ENCODE measurements around the gene CAMTA1. TPM values are rescaled to one million over a fixed set of nuclear protein-coding genes. Genes with fewer than 3 reads are reported as not detected.

The CAMTA1 gene
- total RNA-seq, 1 donor from 2014 or later: 40.9 TPM

DNA sequence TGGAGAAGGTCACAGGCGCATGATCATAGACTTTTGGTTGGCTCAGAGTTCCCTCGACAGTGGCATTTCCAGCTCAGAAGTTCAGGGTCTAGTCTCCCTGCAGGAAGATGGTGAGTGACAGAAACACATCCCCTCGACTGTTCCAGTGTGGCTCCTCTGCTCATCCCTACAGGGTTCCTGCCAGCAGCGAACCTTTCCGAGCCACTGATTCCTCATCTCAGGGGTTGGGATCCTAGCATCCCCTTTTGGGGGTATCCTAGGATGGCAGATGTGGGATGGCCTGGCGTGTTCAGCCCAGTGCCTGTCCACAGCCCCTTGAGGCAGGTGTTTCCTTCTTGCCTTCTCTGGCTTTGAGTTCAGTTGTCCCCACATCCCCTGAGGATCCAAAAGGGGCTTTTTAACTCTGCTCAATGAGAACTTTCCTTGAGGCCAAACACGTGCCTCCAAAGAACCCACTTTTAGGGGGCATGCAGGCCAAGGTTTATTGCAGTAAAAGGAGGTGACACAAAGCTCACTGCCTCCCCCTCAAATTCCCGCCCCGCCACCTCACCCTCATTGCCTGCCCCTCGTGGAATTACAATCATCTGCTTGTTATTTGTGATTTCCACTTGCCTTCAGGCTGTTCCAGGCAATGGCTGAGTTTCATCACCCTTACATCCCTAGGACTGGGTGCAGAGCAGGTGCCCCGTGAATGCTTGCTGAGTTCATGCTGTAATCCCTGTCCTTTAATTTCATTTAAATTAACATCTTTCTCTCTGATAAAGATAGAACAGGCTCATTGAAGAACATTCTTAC, 440.7 kb downstream of the CAMTA1 start:
- DNase-seq (ENCODE audit: low read depth in 2 of 2): no peak

DNA sequence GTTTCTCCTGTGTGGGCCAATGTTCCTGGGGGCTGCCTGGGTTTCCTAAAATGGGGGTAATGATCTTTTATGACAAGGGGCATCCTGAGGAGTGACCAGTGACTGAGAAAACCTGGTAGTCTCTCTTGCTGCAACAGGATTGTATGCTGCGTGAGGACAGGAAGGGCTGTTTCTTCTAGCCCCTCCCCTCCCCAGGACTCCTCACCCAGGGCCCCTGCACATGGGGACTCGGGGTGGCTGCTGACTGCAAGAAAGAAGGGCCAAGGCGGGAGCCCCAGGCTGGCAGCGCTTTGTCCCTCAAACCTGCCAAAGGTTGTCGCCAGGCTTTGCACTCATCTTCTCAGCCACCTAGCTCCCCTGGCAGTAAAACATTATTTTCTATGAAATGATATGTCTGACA, 442.4 kb downstream of the CAMTA1 start:
- DNase-seq (ENCODE audit: low read depth in 2 of 2): no peak

DNA sequence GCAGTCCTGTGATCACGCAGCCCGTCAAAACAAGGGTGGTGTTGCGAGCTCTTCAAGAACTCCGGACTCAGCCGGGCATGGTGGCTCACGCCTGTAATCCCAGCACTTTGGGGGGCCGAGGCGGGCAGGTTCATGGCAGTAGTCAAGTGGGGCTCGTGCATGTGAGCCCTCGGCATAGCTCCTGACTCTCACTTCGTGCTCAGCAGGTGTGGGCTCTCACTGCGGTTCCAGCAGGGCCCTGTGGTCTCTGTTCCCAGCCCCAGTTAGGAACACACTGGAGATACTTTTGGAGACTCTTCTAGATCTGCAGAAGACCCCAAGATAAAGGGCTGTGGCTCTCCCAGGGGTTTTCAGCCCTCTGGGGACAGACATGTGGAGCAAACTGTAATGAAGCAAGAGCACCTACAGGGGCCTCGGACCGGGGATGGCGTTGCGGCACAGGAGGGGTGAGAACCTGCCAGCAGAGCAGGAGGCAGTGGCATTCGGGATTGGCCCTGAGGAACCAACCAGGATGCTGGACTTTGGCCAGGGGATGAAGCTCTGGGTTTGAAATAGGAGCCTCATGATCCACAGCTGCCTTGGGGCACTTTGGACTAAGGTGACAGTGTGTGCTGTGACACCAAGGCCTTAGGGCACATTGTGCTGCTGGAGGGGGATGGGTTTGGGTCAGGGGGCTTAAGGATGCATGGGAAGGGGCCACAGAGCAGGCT, 443.2 kb downstream of the CAMTA1 start:
- no peak for DNase-seq (ENCODE audit: low read depth in 2 of 2)

DNA sequence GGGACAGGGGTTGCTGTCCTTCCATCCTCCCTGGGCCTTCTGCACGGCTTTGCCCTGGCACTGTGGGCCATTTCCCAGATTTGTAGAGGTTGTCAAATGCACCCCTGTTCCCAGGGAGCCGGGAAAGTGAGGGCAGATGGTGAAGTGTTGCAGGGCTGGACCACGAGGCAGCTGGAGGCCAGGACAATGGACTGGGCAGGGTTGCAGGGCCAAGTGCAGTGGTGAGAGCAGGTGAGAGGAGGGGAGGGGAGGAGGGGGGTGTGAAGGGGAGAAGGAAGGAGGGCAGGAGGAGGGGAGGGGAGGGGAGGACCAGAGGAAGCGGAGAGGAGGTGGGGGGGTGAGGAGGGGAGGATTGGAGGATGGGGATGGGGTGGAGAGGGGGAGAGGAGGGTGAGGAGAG, 443.9 kb downstream of the CAMTA1 start:
- no peak for DNase-seq (ENCODE audit: low read depth in 2 of 2)

DNA sequence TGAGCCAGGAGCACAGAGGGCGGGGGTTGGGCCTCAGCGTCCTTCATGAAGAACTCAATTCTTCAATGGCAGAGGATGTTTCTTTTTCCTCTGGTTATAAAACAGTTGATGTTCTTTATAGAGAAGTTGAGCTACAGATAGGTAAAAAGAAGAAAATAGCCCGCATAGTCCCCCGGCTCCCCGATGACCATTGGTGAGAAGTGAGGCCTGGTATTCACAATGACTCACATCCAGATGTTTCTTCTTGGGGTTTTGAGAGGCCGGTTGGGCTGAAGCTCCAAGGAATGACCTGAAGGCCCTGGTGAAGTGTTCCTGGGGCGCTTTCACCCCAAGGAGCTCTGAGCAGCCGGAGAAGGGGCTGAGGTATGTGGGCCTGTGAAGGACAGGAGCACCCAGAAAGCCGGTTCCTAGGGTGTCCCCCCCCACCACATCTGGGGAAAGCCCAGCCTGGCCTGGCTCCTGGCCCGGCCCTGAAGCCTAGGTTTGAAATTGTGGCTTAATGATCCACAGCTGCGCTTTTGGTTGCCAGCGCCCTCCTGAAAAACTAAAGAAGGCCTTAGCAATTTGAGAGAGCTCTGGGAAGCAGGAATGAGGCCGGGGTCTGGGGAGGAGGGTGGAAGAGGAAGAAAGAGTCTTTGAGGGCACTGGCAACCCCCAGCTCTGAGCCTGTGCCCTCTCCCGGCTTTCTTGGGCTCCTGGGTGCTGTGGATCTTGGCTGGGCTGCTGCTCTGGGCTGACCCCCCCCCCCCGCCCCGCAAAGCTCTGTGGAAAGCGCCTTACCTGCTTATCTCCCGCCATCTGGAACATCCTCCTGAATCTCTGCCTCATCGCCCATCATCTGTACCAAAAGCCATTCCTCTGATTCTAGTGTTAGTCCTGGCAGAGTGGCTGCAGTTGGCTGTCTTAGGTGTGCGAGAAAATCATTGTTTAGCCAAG, 444.7 kb downstream of the CAMTA1 start:
- DNase-seq (ENCODE audit: low read depth in 2 of 2): no peak

DNA sequence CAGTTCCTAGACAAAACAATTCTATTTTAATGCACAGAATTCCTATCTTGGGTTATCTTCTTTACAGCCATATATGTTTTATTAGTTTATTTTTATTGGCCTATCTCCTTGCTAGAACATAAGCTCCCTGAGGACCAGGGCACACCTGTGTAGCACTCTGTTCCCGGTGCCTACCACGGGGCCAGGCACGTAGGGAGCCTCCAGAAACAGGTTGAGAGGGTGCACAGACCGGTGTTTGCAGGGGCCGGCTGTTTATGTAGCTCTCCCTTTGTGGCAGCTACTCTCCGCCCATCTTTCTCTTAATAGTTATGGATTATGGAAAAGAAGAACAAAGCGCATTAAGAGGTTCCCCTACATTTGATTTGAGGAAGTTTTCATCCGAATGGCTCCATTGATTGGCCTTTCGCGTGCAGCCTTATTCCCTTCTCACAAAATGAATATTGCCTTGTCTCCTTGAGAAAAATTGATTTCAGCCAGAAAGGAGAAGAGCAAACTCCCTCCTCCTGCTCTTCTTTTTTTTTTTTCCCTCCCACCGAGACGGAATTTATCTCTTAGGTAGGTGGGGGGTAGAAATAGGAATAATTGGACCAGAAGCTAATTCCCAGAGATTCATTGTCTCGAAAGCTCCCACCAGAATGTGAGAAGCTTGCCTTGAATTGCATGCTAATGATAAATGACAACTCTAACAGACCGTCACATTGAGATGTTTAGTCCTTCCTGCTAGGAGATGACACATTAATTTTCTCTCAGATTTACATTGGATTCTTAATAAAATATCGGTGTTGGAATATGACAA, 447.4 kb downstream of the CAMTA1 start:
- DNase-seq (ENCODE audit: low read depth in 2 of 2): no peak

DNA sequence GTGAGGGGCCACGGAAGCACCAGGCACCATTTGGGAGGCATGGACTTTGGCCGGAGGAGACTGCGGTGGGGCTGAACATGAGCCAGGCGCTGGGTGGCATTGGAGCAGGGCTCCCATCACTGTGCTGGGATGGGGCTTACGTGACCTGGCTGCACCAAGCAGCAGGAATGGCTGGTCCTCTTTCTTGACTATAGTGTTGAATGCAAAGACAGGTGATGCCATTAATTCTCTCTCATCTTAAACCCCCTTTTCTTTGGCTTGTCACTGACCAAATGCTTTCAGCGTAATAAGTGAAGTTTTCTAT, 447.9 kb downstream of the CAMTA1 start:
- DNase-seq (ENCODE audit: low read depth in 2 of 2): no peak

DNA sequence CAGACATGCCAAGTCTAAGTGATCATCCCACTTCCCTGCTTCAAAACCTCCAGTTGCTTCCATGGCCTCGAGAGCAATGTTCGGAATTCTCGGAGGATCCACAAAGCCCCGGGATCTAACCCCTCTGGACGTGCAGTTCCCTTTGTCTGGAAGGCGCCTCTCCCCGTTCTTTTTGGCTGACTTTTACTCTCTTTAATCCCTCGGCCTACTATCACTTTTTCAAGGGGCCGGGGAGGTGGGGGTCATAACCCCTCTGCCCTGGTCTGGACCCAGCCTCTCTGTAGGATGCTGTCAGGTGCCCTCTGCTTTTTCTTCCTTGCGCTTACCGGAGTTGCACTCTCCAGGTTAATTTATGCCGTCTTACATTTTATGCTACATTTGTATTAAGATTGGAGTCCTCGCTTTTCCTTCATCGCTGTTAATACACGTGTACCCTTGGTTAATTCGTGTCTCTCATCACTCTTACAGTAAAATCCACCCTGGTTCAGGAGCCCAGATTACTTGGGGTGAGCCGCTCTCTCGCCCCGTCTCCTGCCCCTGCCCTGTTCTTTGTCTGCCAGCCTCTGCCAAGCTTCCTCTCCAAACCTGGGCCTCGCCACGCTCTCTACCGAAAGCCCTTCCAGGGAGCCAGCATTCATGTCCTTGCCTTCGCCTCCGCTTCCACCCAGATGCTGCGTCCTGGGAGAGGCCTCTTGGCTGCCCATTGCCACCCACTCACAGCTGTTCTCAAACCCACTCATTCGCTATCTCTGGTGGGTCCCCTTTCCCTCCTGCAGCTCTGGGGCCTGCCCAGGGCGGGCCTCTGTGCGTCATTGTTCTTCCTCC, 448.6 kb downstream of the CAMTA1 start:
- no peak for DNase-seq (ENCODE audit: low read depth in 2 of 2)

- DNase-seq (ENCODE audit: low read depth in 2 of 2): no peak
Measured at GRCh38 chr1:7234471-7234755, 449.2 kb downstream of the CAMTA1 start.

DNA sequence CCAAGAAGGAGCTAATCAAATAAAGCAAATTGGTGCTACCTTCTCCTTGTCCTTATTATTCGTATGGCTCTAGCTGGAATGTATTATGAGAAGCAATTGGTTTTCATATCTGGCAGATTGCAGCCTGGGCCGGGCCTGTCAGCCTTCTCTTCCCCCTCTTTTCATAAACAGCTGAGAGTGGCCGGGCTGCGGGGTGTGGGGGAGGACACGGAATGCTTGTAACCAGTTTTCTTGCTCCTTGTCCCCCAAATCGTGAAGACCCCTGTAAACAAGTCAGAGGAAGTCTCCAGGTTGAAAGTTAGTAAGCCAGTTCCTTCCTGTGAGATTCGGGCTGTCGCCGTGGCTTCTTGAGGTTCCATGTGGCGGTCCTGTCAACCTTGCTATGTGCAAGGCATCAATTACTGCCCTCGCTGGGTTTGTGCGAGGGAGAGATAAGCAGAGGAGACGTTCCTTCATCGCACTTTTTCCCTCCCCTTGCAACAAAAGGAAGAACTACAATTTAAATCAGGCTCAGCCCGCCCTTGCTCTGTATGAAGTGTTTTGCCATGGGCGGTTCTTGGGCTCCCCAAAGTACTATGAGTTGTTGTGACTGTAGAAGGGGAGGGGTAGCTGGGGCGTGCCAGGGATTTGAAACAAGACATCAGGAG, 450.7 kb downstream of the CAMTA1 start:
- no peak for DNase-seq (ENCODE audit: low read depth in 2 of 2)

GRCh38 chr1:7236844-7237515, 451.7 kb downstream of the CAMTA1 start:
- DNase-seq (ENCODE audit: low read depth in 2 of 2): no peak

DNA sequence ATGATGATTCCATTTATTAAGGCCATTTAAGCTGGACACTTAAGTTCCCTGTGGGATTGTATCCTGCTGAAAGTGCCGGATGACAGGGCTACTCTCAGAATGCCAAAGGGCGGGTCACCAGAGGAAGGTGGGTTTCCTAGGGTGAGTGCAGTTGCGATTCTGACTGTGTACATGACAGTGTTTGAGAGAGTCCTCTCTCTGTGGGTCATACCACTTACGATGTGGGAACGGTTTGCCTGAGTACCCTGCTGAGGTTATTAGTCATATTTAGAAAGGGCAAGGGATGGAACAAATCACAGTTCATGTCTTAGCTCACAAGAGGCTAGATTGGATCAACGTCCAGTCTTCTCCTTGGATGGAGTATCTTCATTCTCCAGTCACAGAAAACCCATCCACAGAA, 461.9 kb downstream of the CAMTA1 start:
- DNase-seq (ENCODE audit: low read depth in 2 of 2): no peak

DNA sequence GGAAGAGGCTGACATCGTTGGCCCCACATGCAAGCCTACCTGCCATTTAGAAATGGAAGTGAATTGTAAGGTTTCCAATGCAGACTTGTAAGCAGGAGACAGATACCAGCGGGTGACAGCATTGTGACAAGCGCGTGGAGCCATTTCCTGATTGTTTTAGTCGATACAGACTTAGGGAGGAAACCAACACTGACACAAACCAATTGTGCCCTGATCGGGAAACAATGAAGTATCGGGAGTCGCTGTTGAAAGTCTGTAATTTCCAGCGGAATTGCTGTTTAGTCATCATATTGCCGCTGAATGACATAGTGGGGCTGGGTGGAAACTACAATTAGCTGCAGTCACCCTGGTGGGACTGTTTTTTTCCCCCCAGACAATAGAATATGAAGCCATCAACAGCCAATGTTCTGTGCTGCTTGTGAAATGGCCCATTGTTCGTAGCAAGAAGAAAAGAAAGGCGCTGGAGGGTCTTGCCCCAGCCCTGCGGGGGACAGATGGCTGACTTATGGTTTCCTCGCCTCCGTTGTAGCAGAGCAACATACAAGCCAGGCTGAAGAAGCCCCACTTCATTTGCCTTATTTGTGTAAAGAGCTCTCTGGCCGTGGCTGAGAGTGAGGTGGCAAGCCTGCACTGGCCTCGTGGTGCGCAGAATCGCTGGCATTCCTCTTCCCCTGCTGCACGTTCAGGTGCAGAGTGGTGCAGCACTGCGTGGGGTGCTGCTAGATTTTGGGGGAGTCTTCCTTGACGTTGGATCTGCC, 462.7 kb downstream of the CAMTA1 start:
- DNase-seq (ENCODE audit: low read depth in 2 of 2): peak; percentile 27 to 59

DNA sequence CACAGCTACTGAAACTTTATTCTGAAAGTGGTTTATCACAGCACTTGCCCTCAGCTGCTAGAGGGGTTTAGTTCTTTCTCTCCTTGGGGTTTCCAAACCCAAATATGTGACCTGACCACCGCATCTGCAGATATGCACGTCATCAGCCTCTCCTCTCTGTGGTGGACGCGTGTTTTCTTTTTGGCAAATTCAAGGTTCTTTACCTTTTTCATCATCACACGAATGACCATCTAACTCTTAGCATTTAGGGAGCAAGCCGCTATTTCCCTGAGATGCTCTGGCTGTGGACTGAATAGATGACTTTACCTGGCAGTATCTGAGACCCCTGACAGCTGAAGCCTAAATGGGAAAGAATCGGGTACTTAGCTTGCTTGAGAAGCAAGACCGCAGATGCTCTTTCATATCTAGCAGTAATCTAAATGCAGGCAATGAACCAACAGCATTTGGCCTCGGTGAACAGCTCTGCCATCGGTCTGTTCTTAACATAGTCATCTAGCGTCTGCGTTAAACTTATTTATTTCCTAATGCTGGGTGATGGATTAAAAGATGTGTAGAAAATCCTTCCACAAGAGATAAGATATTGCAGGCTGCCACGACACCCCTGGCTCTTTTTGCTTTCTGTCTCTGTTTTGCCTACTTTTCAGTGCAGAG, 463.4 kb downstream of the CAMTA1 start:
- DNase-seq (ENCODE audit: low read depth in 2 of 2): no peak

DNA sequence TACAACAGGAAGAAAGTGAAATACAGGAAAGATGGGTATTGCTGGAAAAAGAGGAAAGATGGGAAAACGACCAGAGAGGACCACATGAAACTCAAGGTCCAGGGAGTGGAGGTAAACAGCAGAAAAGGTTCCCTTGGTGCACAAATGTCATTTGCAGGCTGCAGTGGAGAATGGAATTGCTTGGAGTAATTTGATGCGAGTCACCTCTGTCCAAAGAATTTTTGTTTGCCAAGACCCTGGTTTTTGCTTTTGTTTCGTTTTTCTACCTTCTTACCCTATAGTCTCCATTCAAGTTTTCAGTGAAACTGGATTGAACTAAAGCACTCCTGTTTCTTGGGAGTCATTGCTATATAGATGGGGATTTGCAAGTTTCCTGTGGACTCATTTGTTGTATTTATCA, 464.3 kb downstream of the CAMTA1 start:
- no peak for DNase-seq (ENCODE audit: low read depth in 2 of 2)

GRCh38 chr1:7250176-7250575, 464.9 kb downstream of the CAMTA1 start:
- DNase-seq (ENCODE audit: low read depth in 2 of 2): no peak

DNA sequence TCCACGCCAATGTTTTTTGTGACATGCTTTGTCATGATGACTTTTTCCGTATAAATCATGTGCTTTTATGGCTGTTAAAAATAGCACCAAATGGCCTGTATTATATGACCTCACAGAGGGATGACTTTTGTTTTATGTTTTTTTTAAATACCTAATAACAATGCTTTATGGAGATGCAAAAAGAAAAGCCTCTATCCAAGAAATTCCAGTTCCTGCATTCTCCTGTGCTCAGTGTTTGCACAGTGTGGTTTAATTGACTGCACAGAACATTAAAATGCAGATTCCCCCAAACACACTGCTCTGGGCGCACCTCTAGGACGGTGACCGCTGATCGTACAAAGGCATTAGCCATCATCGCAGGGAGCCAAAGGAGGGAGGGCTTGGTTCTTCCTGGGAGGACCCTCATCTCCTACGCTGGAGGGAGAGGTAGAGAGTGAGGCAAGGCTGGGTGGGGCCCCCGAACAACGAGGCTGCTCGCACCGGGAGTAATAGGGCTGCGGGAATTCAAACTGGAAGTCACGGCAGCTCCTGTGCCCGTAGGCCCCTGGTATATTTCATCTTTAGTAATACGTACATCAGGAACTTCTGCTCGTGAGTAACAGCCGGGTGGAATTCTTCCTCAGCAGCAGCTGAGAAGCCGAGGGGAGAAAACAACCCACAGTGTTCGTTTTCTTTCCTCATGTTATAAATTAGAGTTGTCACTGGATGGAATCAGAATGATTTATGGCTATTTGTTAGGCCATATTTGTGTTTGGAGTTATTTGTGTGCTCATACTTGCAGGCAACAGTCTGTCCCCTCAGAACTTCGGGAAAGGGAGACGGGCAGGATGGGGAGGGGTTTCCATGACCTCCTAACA, 465.6 kb downstream of the CAMTA1 start:
- no peak for DNase-seq (ENCODE audit: low read depth in 2 of 2)

GRCh38 chr1:7251454-7251800, 466.2 kb downstream of the CAMTA1 start:
- DNase-seq (ENCODE audit: low read depth in 2 of 2): no peak

Measured in lung microvascular endothelial cell (primary cell).